ENCODE results near the gene AOC1.
"Not testable (repeated sequence)": the region's sequence is repeated elsewhere in the genome, so short reads cannot be mapped to it uniquely, and the experiment has no call there.

The AOC1 gene, protein sequence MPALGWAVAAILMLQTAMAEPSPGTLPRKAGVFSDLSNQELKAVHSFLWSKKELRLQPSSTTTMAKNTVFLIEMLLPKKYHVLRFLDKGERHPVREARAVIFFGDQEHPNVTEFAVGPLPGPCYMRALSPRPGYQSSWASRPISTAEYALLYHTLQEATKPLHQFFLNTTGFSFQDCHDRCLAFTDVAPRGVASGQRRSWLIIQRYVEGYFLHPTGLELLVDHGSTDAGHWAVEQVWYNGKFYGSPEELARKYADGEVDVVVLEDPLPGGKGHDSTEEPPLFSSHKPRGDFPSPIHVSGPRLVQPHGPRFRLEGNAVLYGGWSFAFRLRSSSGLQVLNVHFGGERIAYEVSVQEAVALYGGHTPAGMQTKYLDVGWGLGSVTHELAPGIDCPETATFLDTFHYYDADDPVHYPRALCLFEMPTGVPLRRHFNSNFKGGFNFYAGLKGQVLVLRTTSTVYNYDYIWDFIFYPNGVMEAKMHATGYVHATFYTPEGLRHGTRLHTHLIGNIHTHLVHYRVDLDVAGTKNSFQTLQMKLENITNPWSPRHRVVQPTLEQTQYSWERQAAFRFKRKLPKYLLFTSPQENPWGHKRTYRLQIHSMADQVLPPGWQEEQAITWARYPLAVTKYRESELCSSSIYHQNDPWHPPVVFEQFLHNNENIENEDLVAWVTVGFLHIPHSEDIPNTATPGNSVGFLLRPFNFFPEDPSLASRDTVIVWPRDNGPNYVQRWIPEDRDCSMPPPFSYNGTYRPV

DNA sequence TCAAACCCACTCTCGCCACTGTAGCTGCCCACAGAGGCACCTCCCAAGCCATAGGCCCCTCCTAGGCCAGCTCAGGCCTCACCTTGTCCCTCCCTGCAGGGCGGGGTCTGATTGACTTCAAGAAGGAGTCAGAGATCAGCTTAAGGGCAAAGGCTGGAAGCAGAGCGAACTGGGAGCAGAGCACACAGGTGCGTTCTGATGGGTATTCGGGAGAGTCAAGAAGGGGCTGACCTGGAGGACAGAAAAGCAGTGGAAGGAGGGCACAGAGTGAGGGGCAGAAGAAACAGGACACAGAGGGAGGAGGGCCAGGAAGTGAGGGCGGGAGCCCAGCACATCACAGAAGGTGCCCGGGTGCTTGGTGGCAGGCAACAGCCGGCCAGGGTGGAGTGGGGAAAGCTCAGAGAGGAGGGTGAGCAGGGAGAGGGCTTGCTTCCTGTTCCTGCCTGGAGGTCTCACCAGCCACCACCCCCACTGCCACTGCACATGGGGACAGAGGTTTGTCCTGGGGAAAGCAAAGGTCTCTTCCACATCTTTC is at the start of gene AOC1:
AOC1 (plus strand) TSS at position 147 of the 535 bp plus-strand sequence. CDS start 3,954 bp downstream, outside the sequence.
- no peaks in the 10 kb centered on the region for H3K9me3 Mint-ChIP-seq
- no peak within 1 kb of the TSS for H3K27ac Mint-ChIP-seq
- no peak for ATAC-seq (ENCODE audit: low read depth)
- no peaks in the 10 kb centered on the region for H3K36me3 Mint-ChIP-seq
- no peak for DNase-seq (ENCODE audit: low spot score in 2 of 2)
- no peak within 1 kb of the TSS for H3K4me3 Mint-ChIP-seq
- H3K27me3 Mint-ChIP-seq, result peaks cover 30% of the 10 kb centered on the region
- peaks cover 4% of the 10 kb centered on the region for H3K4me1 Mint-ChIP-seq

- H3K9me3 Mint-ChIP-seq, result peaks cover 1% of the 10 kb centered on the region
- no peak for DNase-seq (ENCODE audit: low spot score in 2 of 2)
- ATAC-seq (ENCODE audit: low read depth), result no peak
- H3K27ac Mint-ChIP-seq, result no peak overlapping the region
- H3K36me3 Mint-ChIP-seq, result peaks cover 5% of the 10 kb centered on the region
- no peak overlapping the region for H3K4me3 Mint-ChIP-seq
- peaks cover 30% of the 10 kb centered on the region for H3K27me3 Mint-ChIP-seq
- peaks cover 4% of the 10 kb centered on the region for H3K4me1 Mint-ChIP-seq
Observed at GRCh38 chr7:150803161-150803860, 49.0 kb upstream of the AOC1 start.

- Mint-ChIP-seq H3K4me1 (peaks cover 4% of the 10 kb centered on the region), H3K9me3 (no peaks in the 10 kb centered on the region), H3K27me3 (peaks cover 29% of the 10 kb centered on the region), H3K27ac (no peak overlapping the region), H3K36me3 (peaks cover 3% of the 10 kb centered on the region), H3K4me3 (no peak overlapping the region)
- ATAC-seq (ENCODE audit: low read depth), result no peak
- no peak for DNase-seq (ENCODE audit: low spot score in 2 of 2)
Observed at GRCh38 chr7:150804802-150805201, 47.5 kb upstream of the AOC1 start.

- DNase-seq (ENCODE audit: low spot score in 2 of 2) (no peak), ATAC-seq (ENCODE audit: low read depth) (no peak)
- Mint-ChIP-seq H3K4me3 (no peak overlapping the region), H3K27me3 (peaks cover 31% of the 10 kb centered on the region), H3K36me3 (peaks cover 3% of the 10 kb centered on the region), H3K4me1 (peaks cover 4% of the 10 kb centered on the region), H3K27ac (no peak overlapping the region), H3K9me3 (no peaks in the 10 kb centered on the region)
Observed at GRCh38 chr7:150805864-150806263, 46.5 kb upstream of the AOC1 start.

DNA sequence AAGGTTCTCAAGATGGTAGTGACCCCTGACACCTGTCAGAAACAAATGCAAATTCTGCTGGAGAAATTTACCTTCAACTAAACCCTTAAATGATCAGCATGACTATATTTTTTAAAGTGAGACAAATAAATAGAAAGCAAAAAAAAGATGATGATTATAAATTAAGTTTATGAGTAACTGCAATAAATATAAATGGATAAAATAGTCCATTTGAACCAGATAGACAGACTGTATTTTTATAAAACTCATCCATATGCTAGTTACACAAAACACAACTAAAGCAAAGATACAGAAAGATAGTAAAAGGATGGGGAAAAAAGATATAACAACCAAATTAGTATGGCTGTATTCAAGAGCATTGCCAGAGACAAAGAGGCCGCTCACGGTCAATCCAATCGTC is 45.9 kb upstream of the AOC1 start:
- no peak for DNase-seq (ENCODE audit: low spot score in 2 of 2)
- H3K4me3 Mint-ChIP-seq, result no peak overlapping the region
- ATAC-seq (ENCODE audit: low read depth), result no peak
- H3K27ac Mint-ChIP-seq, result no peak overlapping the region
- no peaks in the 10 kb centered on the region for H3K9me3 Mint-ChIP-seq
- H3K36me3 Mint-ChIP-seq, result peaks cover 3% of the 10 kb centered on the region
- H3K4me1 Mint-ChIP-seq, result peaks cover 4% of the 10 kb centered on the region
- H3K27me3 Mint-ChIP-seq, result peaks cover 28% of the 10 kb centered on the region

DNA sequence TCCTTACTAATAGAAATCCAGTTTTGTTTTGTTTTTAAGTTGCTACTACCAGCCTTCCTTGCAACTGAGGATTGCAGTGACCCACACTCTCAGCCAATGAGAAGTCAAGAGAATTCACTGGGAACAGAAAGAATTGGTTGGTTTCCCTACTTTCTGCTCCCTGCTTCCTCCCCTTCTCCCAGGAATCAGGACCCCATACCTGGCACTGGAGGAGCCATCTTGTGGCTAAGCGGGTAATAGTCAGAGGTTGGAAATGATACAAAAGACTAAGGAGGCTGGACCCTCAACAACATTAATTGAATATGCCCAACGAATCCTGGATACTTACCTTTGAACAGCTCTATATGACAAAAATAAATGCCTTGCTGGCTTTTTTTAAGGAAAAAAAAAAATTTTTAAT is 45.5 kb upstream of the AOC1 start:
- DNase-seq (ENCODE audit: low spot score in 2 of 2) (no peak), ATAC-seq (ENCODE audit: low read depth) (no peak)
- peaks cover 28% of the 10 kb centered on the region for H3K27me3 Mint-ChIP-seq
- peaks cover 2% of the 10 kb centered on the region for H3K36me3 Mint-ChIP-seq
- peaks cover 2% of the 10 kb centered on the region for H3K4me1 Mint-ChIP-seq
- H3K4me3 Mint-ChIP-seq, result no peak overlapping the region
- H3K27ac Mint-ChIP-seq, result no peak overlapping the region
- H3K9me3 Mint-ChIP-seq, result peaks cover 1% of the 10 kb centered on the region

- not testable (repeated sequence) for DNase-seq (ENCODE audit: low spot score in 2 of 2); H3K36me3 Mint-ChIP-seq; H3K4me1 Mint-ChIP-seq; H3K4me3 Mint-ChIP-seq; H3K9me3 Mint-ChIP-seq; ATAC-seq (ENCODE audit: low read depth); H3K27ac Mint-ChIP-seq
- peaks cover 21% of the 10 kb centered on the region for H3K27me3 Mint-ChIP-seq
Observed at GRCh38 chr7:150807616-150808438, 44.5 kb upstream of the AOC1 start.

- H3K27ac Mint-ChIP-seq, result no peak overlapping the region
- H3K27me3 Mint-ChIP-seq, result peaks cover 11% of the 10 kb centered on the region
Observed at GRCh38 chr7:150814328-150815001, 37.9 kb upstream of the AOC1 start.

DNA sequence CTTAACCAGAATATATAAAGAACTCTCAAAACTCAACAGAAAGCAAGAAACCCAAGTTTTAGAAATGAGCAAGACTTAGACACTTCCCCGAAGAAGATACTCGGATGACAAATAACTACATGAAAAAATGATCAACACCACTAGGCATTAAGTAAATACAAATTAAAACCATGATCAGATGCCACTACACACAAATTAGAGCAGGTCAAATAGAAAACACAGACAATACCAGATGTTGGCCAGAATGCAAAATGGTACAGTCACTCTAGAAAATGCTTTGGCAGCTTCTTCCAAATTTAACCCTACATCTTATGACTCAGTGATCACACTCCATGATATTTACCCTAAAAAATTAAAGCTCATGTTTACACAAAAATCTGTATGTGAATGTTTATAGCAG is 33.3 kb upstream of the AOC1 start:
- no peak for ATAC-seq (ENCODE audit: low read depth)
- peaks cover 9% of the 10 kb centered on the region for H3K27me3 Mint-ChIP-seq

More at GRCh38 chr7:150814328-150815001, 37.9 kb upstream of the AOC1 start:
- H3K36me3 Mint-ChIP-seq, result no peaks in the 10 kb centered on the region
- no peaks in the 10 kb centered on the region for H3K4me1 Mint-ChIP-seq
- DNase-seq (ENCODE audit: low spot score in 2 of 2) (no peak), ATAC-seq (ENCODE audit: low read depth) (no peak)
- peaks cover 6% of the 10 kb centered on the region for H3K9me3 Mint-ChIP-seq
- no peak overlapping the region for H3K4me3 Mint-ChIP-seq

GRCh38 chr7:150820148-150820547 is 32.2 kb upstream of the AOC1 start:
- ATAC-seq (ENCODE audit: low read depth), result no peak
- H3K36me3 Mint-ChIP-seq, result peaks cover 1% of the 10 kb centered on the region
- H3K4me1 Mint-ChIP-seq, result no peaks in the 10 kb centered on the region
- peaks cover 3% of the 10 kb centered on the region for H3K9me3 Mint-ChIP-seq
- no peak overlapping the region for H3K4me3 Mint-ChIP-seq
- no peak for DNase-seq (ENCODE audit: low spot score in 2 of 2)
- no peak overlapping the region for H3K27ac Mint-ChIP-seq
- peaks cover 6% of the 10 kb centered on the region for H3K27me3 Mint-ChIP-seq

More for the DNA sequence above, 33.3 kb upstream of the AOC1 start:
- Mint-ChIP-seq H3K4me1 (no peaks in the 10 kb centered on the region), H3K9me3 (peaks cover 6% of the 10 kb centered on the region), H3K27ac (no peak overlapping the region), H3K36me3 (peaks cover 1% of the 10 kb centered on the region), H3K4me3 (no peak overlapping the region)
- no peak for DNase-seq (ENCODE audit: low spot score in 2 of 2)

- Mint-ChIP-seq H3K4me1 (no peaks in the 10 kb centered on the region), H3K27ac (no peak overlapping the region), H3K4me3 (no peak overlapping the region), H3K27me3 (peaks cover 6% of the 10 kb centered on the region), H3K9me3 (peaks cover 3% of the 10 kb centered on the region), H3K36me3 (peaks cover 1% of the 10 kb centered on the region)
- DNase-seq (ENCODE audit: low spot score in 2 of 2) (no peak), ATAC-seq (ENCODE audit: low read depth) (no peak)
Observed at GRCh38 chr7:150820578-150821198, 31.6 kb upstream of the AOC1 start.

- ATAC-seq (ENCODE audit: low read depth), result no peak
- Mint-ChIP-seq H3K27me3 (peaks cover 9% of the 10 kb centered on the region), H3K27ac (no peak overlapping the region), H3K36me3 (peaks cover 1% of the 10 kb centered on the region), H3K4me3 (no peak overlapping the region), H3K4me1 (no peaks in the 10 kb centered on the region), H3K9me3 (peaks cover 2% of the 10 kb centered on the region)
- DNase-seq (ENCODE audit: low spot score in 2 of 2), result no peak
Observed at GRCh38 chr7:150823043-150823442, 29.3 kb upstream of the AOC1 start.
